Chondrocyte (in vitro differentiated cells): ENCODE data around the gene ZC3H12A. TPM values are rescaled to one million over a fixed set of nuclear protein-coding genes. Genes with fewer than 3 reads are reported as not detected.

ENCODE experiments used
- DNase-seq: peaks from one replicate; pipeline ENCODE4 v3.0.0; 2021; ENCODE audit warnings: mixed read lengths, low spot score
- H3K27ac Mint-ChIP-seq: one replicate; pipeline ENCODE4 v1.8.0; 2021; ENCODE audit warnings: mild to moderate bottlenecking, moderate library complexity, mixed read lengths; ENCODE audit not compliant: unreplicated experiment
- H3K27me3 Mint-ChIP-seq: 2 replicates; pipeline ENCODE4 v1.8.0; 2021; ENCODE audit warnings: low read depth, mixed read lengths
- H3K36me3 Mint-ChIP-seq: 2 replicates; pipeline ENCODE4 v1.8.0; 2021; ENCODE audit warnings: low read depth, mixed read lengths
- H3K4me1 Mint-ChIP-seq: 2 replicates; pipeline ENCODE4 v1.8.0; 2021; ENCODE audit warnings: low read depth, mild to moderate bottlenecking, mixed read lengths
- H3K4me3 Mint-ChIP-seq: one replicate; pipeline ENCODE4 v1.8.0; 2021; ENCODE audit warnings: mild to moderate bottlenecking, moderate library complexity, mixed read lengths; ENCODE audit not compliant: unreplicated experiment
- H3K9me3 Mint-ChIP-seq: 2 replicates; pipeline ENCODE4 v1.8.0; 2021; ENCODE audit warnings: low read depth, mixed read lengths
- total RNA-seq: library from RNA; stranded (reverse); gene quantifications from 3 replicates; pipeline ENCODE4 v1.2.1, GENCODE V29; 2021
- TF ChIP-seq, protein P1 (sequence below): fragments of 200-600 bp; sonication (generic); IDR thresholded peaks from 2 replicates; pipeline ENCODE4 v1.5.0; 2021; ENCODE audit warnings: antibody characterized with exemption, mild to moderate bottlenecking, moderate library complexity

Gene ZC3H12A
- total RNA-seq, 1 donor from 2014 or later: 6.9 TPM

DNA sequence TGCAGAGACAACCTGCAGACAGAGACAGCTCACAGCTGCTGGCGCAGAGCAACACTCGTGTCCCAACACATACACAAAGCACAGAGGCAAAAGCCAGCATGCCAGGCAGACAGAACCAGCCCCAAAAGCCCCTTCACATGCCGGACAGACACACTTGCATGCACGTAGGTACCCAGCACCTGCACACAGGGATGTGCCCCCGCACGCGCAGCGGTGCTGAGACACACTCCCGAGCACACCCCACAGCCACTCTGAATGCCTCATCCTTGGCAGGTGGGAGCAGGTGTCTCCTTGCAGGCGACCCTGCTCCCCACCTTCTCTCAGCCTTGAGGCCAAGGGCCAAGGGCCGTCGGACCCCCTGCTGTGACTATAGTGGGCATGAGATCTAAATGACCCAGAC, 41.2 kb upstream of the ZC3H12A start:
- Mint-ChIP-seq H3K9me3 (no peaks in the 10 kb centered on the region), H3K4me1 (no peaks in the 10 kb centered on the region), H3K4me3 (no peak overlapping the region), H3K36me3 (no peaks in the 10 kb centered on the region), H3K27ac (no peak overlapping the region), H3K27me3 (peaks cover 49% of the 10 kb centered on the region)
- DNase-seq: no peak
- TF ChIP-seq, protein P1, sequence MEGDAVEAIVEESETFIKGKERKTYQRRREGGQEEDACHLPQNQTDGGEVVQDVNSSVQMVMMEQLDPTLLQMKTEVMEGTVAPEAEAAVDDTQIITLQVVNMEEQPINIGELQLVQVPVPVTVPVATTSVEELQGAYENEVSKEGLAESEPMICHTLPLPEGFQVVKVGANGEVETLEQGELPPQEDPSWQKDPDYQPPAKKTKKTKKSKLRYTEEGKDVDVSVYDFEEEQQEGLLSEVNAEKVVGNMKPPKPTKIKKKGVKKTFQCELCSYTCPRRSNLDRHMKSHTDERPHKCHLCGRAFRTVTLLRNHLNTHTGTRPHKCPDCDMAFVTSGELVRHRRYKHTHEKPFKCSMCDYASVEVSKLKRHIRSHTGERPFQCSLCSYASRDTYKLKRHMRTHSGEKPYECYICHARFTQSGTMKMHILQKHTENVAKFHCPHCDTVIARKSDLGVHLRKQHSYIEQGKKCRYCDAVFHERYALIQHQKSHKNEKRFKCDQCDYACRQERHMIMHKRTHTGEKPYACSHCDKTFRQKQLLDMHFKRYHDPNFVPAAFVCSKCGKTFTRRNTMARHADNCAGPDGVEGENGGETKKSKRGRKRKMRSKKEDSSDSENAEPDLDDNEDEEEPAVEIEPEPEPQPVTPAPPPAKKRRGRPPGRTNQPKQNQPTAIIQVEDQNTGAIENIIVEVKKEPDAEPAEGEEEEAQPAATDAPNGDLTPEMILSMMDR: no peak

DNA sequence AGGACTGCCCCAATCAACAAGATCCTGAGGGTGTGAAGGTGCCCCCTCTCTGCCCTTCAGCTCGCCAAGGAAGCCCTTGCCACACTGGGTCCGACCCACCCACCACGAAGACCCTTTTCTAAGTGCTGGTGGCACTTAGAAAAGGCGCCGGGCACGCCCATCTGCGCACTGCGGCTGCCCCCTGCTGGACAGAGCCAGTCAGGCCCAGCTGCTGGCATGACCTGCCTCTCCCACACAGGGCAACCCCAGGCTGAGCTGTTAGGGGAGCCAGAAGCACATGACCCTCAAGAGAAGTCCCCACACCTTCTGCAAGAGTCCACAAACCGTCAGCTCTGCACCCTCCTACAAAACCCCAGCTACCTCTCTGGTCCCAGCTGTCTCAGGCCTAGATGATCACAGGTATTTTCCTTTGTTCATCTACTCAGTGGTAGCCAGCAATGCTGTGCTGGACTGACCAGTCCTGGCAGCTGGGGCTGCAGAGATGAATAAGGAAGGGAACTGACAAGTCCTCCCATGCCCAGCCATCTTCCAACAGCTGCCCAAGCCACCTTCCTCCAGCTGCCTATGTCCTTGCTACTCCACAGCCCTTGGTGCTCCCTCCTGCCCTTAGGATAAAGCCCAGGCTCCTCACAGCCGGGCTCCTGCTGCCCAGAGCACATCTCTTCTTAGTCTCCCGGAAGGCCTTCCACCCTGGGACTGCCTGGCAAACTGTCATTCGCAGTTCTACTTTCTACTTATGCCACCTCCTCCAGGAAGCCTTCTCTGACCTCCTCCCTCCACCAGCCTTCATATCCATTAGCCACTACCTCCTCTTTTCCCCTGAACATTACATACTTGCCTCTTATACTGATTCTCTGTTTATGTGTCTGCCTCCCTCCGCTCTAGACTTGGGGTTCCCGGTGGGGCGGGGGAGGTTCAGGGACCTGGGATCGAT, 39.8 kb upstream of the ZC3H12A start:
- peaks cover 51% of the 10 kb centered on the region for H3K27me3 Mint-ChIP-seq
- DNase-seq: no peak
- H3K36me3 Mint-ChIP-seq: no peaks in the 10 kb centered on the region
- no peaks in the 10 kb centered on the region for H3K9me3 Mint-ChIP-seq
- TF ChIP-seq, protein P1: peak; percentile 96
- H3K4me3 Mint-ChIP-seq: no peak overlapping the region
- no peaks in the 10 kb centered on the region for H3K4me1 Mint-ChIP-seq
- no peak overlapping the region for H3K27ac Mint-ChIP-seq

DNA sequence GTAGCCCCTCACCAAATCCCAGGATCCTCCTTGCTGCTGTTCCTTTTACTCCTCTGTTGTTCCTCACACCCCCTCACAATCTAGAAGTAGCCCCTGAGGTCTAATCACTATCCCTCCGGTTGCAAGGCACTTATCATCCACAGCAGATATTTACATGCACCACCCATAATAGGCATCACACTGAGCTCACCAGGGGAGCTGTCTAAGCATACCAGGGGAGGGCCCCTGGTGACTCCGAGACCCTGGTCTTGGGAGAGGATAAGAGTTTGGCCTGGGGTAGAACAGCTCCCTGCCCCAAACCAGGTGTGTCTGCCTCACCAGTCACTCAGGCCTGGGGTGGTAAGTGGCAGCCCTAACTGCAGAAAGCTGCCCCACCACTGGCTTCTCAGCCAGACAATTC, 37.3 kb upstream of the ZC3H12A start:
- TF ChIP-seq, protein P1: no peak
- Mint-ChIP-seq H3K36me3 (no peaks in the 10 kb centered on the region), H3K27me3 (peaks cover 43% of the 10 kb centered on the region), H3K4me1 (no peaks in the 10 kb centered on the region), H3K27ac (no peak overlapping the region), H3K9me3 (no peaks in the 10 kb centered on the region), H3K4me3 (no peak overlapping the region)
- DNase-seq: no peak

DNA sequence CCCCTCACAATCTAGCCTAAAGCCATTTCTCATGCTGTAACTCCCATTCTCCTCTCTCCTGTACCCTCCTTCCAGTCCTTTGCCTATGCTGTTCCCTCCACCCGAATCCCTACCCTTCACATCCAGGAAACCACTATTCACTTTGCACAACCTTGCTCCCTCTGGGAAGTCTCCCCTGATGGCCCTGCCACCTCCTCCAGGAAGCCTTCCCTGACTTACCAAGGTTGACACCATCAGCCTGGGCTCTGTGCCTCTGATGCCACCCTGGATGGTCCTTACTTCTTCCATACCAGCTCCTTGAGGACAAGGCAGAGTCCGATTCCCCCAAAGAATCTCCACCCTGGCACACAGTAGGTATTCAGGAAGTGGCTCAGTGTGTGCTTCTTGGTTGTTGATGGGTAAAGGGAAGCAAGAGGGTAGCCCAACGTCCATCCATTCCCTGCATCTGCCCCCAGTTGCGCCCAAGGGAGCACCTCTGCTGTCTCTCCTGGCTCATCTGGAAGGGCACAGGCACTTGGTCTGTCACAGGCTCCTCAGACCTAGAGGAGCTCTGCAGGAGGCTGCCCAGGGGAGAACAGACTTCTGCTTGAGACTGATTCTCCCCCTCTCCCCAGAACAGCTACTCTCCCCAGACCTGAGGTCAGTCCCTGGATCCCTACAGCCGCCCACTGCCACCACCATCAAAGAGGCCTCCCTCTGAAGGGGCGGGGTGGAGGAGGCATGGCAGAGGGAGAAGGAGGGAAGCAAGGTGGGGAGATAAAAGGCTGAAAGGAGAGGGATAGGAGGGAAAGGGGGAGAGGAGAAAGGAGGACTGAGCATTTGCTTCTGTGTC, 36.1 kb upstream of the ZC3H12A start:
- DNase-seq: no peak
- TF ChIP-seq, protein P1: no peak
- no peak overlapping the region for H3K27ac Mint-ChIP-seq
- no peaks in the 10 kb centered on the region for H3K9me3 Mint-ChIP-seq
- no peaks in the 10 kb centered on the region for H3K4me1 Mint-ChIP-seq
- no peak overlapping the region for H3K4me3 Mint-ChIP-seq
- peaks cover 48% of the 10 kb centered on the region for H3K27me3 Mint-ChIP-seq
- H3K36me3 Mint-ChIP-seq: no peaks in the 10 kb centered on the region

DNA sequence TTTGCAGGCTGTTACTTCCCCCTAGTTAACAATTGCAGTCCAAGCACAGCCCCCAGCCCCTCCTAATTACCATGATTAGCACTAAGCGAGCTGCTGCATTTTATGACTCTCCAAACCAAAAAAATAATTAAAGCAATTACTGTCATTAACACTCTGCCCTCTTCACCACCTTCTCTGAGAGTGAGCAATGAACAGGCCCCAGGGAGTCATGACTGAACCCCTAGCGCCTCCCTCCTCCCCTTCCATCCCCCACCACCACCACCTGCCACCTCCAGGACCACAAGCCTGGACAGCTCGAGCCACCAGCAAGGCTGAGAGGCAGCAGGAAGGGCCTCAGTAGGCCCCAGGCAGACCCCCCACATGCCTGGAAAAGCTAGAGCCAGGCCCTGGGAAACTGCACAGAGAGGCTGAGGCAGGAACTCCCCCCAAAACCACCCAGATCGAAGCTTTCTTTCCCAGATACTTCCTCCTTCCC, 35.5 kb upstream of the ZC3H12A start:
- Mint-ChIP-seq H3K27ac (no peak overlapping the region), H3K4me3 (no peak overlapping the region), H3K36me3 (no peaks in the 10 kb centered on the region), H3K27me3 (peaks cover 48% of the 10 kb centered on the region), H3K4me1 (no peaks in the 10 kb centered on the region), H3K9me3 (no peaks in the 10 kb centered on the region)
- TF ChIP-seq, protein P1: no peak
- no peak for DNase-seq
